ENCODE results near the gene SCAMP2. TPM values are rescaled to one million over a fixed set of nuclear protein-coding genes. Genes with fewer than 3 reads are reported as not detected.

The SCAMP2 gene
- total RNA-seq, 1 experiment from 2014 or later = 121 TPM

DNA sequence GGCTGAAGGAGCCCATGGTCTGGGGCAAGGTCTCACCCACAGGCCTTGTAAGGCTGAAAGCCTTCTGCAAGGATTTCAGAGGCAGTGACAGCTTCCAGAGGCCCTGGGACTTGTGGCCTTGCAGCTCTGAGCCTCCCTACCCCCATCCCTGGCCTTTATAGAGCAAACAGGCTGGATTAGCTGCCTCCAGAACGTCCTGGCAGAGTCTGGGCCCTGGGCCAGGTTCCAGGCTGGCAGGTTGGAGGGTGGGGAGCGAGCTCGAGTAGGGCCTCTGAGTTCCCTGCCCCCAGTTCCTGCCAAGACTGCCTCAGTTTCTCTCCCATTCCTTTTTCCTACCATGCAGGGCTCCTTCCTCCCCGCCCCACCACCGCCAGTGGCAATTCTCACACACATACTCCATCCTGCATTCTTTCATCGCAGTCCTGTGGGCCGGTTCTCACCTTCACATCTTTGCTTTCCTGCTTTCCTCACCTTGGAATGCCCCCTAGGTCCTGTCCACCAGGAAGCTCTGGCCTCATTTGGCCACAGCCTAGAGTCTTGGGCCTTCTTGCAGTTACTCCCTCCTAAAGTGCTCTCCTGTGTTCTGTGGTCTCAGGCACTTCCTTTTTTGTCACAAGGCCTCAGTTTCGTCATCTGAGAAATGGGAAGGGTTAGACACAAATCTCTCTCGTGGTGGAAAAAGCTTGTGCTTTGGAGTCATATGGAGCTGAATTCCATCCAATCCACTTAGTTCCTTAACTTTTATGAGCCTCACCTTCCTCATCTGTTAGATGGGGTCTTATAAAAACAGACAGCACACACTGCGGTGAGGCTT is 57.8 kb downstream of the SCAMP2 start:
- ChIA-PET CTCF (interaction anchor here (0.6 kb wide), 1 partner anchor 44 kb away, joined by 3 read pairs; no protein-coding TSS in a partner anchor), POLR2A (no interaction called here)
- no peaks in the 10 kb centered on the region for H3K36me3 ChIP-seq (ENCODE audit: control insufficient read depth, insufficient read depth, low read length)
- H3K27ac ChIP-seq (ENCODE audit: low read length) = no peak overlapping the region
- peaks cover 4% of the 10 kb centered on the region; the same call in 1 of the 2 replicates for H3K4me1 ChIP-seq (ENCODE audit: control insufficient read depth, insufficient read depth, low read length)
- H3K9me3 ChIP-seq (ENCODE audit: control insufficient read depth, insufficient read depth, low read depth, low read length) = no peaks in the 10 kb centered on the region
- ATAC-seq = no peak
- H3K27me3 ChIP-seq (ENCODE audit: control insufficient read depth, insufficient read depth, low read length) = no peaks in the 10 kb centered on the region
- no peak for TF ChIP-seq POLR2AphosphoS5 (IDR thresholded peaks at IDR 0.05; ENCODE audit: low read depth, low read length)
- no peak for TF ChIP-seq SIN3A (IDR thresholded peaks at IDR 0.05; ENCODE audit: borderline replicate concordance, insufficient read depth, low read depth, low read length)
- TF ChIP-seq TCF7L2 (IDR thresholded peaks at IDR 0.05; ENCODE audit: low read depth, low read length) = no peak
- TF ChIP-seq, protein P1, sequence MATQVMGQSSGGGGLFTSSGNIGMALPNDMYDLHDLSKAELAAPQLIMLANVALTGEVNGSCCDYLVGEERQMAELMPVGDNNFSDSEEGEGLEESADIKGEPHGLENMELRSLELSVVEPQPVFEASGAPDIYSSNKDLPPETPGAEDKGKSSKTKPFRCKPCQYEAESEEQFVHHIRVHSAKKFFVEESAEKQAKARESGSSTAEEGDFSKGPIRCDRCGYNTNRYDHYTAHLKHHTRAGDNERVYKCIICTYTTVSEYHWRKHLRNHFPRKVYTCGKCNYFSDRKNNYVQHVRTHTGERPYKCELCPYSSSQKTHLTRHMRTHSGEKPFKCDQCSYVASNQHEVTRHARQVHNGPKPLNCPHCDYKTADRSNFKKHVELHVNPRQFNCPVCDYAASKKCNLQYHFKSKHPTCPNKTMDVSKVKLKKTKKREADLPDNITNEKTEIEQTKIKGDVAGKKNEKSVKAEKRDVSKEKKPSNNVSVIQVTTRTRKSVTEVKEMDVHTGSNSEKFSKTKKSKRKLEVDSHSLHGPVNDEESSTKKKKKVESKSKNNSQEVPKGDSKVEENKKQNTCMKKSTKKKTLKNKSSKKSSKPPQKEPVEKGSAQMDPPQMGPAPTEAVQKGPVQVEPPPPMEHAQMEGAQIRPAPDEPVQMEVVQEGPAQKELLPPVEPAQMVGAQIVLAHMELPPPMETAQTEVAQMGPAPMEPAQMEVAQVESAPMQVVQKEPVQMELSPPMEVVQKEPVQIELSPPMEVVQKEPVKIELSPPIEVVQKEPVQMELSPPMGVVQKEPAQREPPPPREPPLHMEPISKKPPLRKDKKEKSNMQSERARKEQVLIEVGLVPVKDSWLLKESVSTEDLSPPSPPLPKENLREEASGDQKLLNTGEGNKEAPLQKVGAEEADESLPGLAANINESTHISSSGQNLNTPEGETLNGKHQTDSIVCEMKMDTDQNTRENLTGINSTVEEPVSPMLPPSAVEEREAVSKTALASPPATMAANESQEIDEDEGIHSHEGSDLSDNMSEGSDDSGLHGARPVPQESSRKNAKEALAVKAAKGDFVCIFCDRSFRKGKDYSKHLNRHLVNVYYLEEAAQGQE (IDR thresholded peaks at IDR 0.05; ENCODE audit: insufficient read depth in 1 of 2, low read depth in 2 of 2, low read length in 1 of 2) = no peak
- TF ChIP-seq, protein P2, sequence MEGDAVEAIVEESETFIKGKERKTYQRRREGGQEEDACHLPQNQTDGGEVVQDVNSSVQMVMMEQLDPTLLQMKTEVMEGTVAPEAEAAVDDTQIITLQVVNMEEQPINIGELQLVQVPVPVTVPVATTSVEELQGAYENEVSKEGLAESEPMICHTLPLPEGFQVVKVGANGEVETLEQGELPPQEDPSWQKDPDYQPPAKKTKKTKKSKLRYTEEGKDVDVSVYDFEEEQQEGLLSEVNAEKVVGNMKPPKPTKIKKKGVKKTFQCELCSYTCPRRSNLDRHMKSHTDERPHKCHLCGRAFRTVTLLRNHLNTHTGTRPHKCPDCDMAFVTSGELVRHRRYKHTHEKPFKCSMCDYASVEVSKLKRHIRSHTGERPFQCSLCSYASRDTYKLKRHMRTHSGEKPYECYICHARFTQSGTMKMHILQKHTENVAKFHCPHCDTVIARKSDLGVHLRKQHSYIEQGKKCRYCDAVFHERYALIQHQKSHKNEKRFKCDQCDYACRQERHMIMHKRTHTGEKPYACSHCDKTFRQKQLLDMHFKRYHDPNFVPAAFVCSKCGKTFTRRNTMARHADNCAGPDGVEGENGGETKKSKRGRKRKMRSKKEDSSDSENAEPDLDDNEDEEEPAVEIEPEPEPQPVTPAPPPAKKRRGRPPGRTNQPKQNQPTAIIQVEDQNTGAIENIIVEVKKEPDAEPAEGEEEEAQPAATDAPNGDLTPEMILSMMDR (IDR thresholded peaks at IDR 0.05) = no peak
- H3K4me3 ChIP-seq (ENCODE audit: low read depth in 2 of 2, low read length in 2 of 2) = no peak overlapping the region
- in situ Hi-C loops (cut with HindIII; ENCODE audit: low pct_unique_long_range_greater_than_20kb, low sequenced_read_pairs) (no loop called here), intact Hi-C loops (cut with micrococcal nuclease; ENCODE audit: unreplicated experiment) (no loop called here)
- no TSS peak for BruUV-seq (replicated peaks)
- DNase-seq (ENCODE audit: low read depth, low spot score) = no peak

DNA sequence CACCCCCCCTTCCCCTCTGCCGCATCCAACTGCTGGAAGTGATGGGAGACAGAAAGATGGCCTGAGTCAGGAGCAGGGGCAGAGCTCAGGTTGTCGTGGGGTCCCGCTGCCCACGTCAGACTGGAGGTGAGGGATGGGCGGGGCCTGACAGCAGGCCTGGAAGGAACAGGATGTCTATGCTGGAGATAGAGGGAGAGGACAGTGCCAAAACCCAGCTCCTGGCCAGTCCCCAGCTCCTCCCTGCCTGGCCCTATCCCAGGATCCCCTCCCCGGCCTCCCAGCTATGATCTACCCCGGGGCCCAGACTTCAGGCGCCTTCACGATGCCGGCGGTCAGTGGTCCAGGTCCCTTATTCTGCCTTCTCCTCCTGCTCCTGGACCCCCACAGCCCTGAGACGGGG is 60.6 kb downstream of the SCAMP2 start, which contains the start of gene LMAN1L:
Gene LMAN1L, plus strand, starts transcription at position 303 of the 400 bp plus-strand sequence. Its CDS starts 20 bp downstream, at position 323.
- H3K4me1 ChIP-seq (ENCODE audit: control insufficient read depth, insufficient read depth, low read length) = peaks cover 4% of the 10 kb centered on the region; the same call in 1 of the 2 replicates
- TF ChIP-seq TCF7L2 (IDR thresholded peaks at IDR 0.05; ENCODE audit: low read depth, low read length) = no peak
- TF ChIP-seq, protein P1 (IDR thresholded peaks at IDR 0.05; ENCODE audit: insufficient read depth in 1 of 2, low read depth in 2 of 2, low read length in 1 of 2) = no peak
- TF ChIP-seq, protein P2 (IDR thresholded peaks at IDR 0.05) = no peak
- BruUV-seq (replicated peaks) = no TSS peak
- CTCF ChIA-PET = interaction anchor here (1.5 kb wide), 1 partner anchor 10 kb away, joined by 3 read pairs; no protein-coding TSS in a partner anchor
- no peaks in the 10 kb centered on the region for H3K27me3 ChIP-seq (ENCODE audit: control insufficient read depth, insufficient read depth, low read length)
- no peaks in the 10 kb centered on the region for H3K9me3 ChIP-seq (ENCODE audit: control insufficient read depth, insufficient read depth, low read depth, low read length)
- in situ Hi-C loops (cut with HindIII; ENCODE audit: low pct_unique_long_range_greater_than_20kb, low sequenced_read_pairs) (no loop called here), intact Hi-C loops (cut with micrococcal nuclease; ENCODE audit: unreplicated experiment) (no loop called here)
- no peak within 1 kb of the TSS for H3K27ac ChIP-seq (ENCODE audit: low read length)
- no peaks in the 10 kb centered on the region for H3K36me3 ChIP-seq (ENCODE audit: control insufficient read depth, insufficient read depth, low read length)
- no peak within 1 kb of the TSS for H3K4me3 ChIP-seq (ENCODE audit: low read depth in 2 of 2, low read length in 2 of 2)
- ATAC-seq = no peak
- DNase-seq (ENCODE audit: low read depth, low spot score) = no peak
- POLR2A ChIA-PET = interaction anchor here (0.5 kb wide), 1 partner anchor 145 kb away, joined by 7 read pairs; no protein-coding TSS in a partner anchor
